Common myeloid progenitor, CD34-positive (primary cell): ENCODE results near the gene STAC.

Experiments used
- CTCF ChIA-PET: fragments of 350-600 bp; sonication (Branson Sonifier 250); formaldehyde crosslinking; loops from one replicate; lab custom pipeline; 2021; ENCODE audit warnings: antibody characterized with exemption; lab: Charles Lee
- POLR2A ChIA-PET: fragments of 350-600 bp; sonication (Branson Sonifier 250); formaldehyde crosslinking; loops from one replicate; lab custom pipeline; 2021; ENCODE audit warnings: antibody characterized with exemption; lab: Charles Lee
- DNase-seq, 3 donors: peaks; one replicate each; pipeline versions ENCODE4 v3.0.0 to v3.0.0-alpha.2; 2013
- H3K27ac ChIP-seq, 2 experiments: 1 replicate in 1 of 2; 2 replicates in 1 of 2; pipeline ENCODE4 v1.7.0; 2013; ENCODE audit warnings: inconsistent platforms in 2 of 2, low read length in 2 of 2, mild to moderate bottlenecking in 2 of 2, low read depth in 1 of 2, moderate library complexity in 1 of 2; ENCODE audit not compliant: severe bottlenecking in 2 of 2, insufficient read depth in 1 of 2, poor library complexity in 1 of 2
- H3K27me3 ChIP-seq, 5 experiments: replicated peaks in 2 of 5; 1 replicate in 3 of 5; 2 replicates in 2 of 5; pipeline versions ENCODE4 v1.6.1 to v1.7.0; 2013; ENCODE audit warnings: low read length in 4 of 5, mild to moderate bottlenecking in 2 of 5, moderate library complexity in 2 of 5, inconsistent platforms in 1 of 5; ENCODE audit not compliant: insufficient read depth in 5 of 5, control insufficient read depth in 4 of 5
- H3K36me3 ChIP-seq, 4 experiments: 1 replicate in 2 of 4; 2 replicates in 2 of 4; pipeline versions ENCODE4 v1.6.1 to v1.7.0; 2013; ENCODE audit warnings: low read length in 3 of 4, control low read depth in 1 of 4, mild to moderate bottlenecking in 1 of 4; ENCODE audit not compliant: control insufficient read depth in 4 of 4, insufficient read depth in 4 of 4
- H3K4me1 ChIP-seq, 4 experiments: 1 replicate in 3 of 4; 2 replicates in 1 of 4; pipeline versions ENCODE4 v1.6.1 to v1.7.1; 2013; ENCODE audit warnings: low read length in 3 of 4, mild to moderate bottlenecking in 3 of 4, control low read depth in 1 of 4, inconsistent platforms in 1 of 4, moderate library complexity in 1 of 4; ENCODE audit not compliant: control insufficient read depth in 4 of 4, insufficient read depth in 4 of 4; ENCODE audit errors: control extremely low read depth in 1 of 4
- H3K4me3 ChIP-seq, 7 experiments: 1 replicate in 4 of 7; 2 replicates in 3 of 7; pipeline versions ENCODE4 v1.5.1 to v1.7.0; 2013; ENCODE audit warnings: mild to moderate bottlenecking in 7 of 7, low read length in 6 of 7, moderate library complexity in 6 of 7, inconsistent platforms in 2 of 7, low read depth in 2 of 7, control low read depth in 1 of 7; ENCODE audit not compliant: insufficient read depth in 4 of 7, control insufficient read depth in 1 of 7; ENCODE audit errors: extremely low read depth in 1 of 7
- H3K9me3 ChIP-seq, 5 experiments: 1 replicate in 4 of 5; 2 replicates in 1 of 5; pipeline versions ENCODE4 v1.6.1 to v1.7.1; 2013; ENCODE audit warnings: low read length in 4 of 5, mild to moderate bottlenecking in 2 of 5, inconsistent platforms in 1 of 5, low read depth in 1 of 5, moderate library complexity in 1 of 5; ENCODE audit not compliant: control insufficient read depth in 4 of 5, insufficient read depth in 2 of 5; ENCODE audit errors: control extremely low read depth in 1 of 5
- WGBS: methylation state at CpG from one replicate; pipeline ENCODE4 v1.1.5; 2013; ENCODE audit not compliant: insufficient coverage; 5-methylcytosine and 5-hydroxymethylcytosine counted together

Gene STAC

DNA sequence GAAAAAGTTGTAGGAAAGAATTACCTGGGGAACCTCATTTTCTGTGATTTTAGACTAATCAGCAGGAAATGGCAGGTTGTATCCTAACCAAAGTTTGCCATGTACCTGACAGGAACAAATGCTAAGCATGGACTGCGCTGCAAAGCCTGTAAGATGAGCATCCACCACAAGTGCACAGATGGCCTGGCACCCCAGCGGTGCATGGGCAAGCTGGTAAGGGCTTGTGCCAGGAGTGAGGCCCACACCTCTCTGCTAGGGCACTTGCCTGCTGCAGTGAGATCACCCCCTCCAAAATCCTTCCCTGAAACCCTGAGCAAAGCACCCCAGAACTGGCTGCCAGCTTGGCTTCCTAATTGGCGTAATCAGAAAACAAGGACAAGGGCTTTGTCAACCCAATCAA is 102.6 kb downstream of the STAC start:
- Histone ChIP-seq H3K36me3 (peaks cover 0 to 10% (median 2%) of the 10 kb centered on the region in 4 experiments), H3K4me1 (peaks cover 0 to 6% (median 0%) of the 10 kb centered on the region in 4 experiments), H3K27me3 (no peaks in the 10 kb centered on the region), H3K9me3 (peaks cover 0 to 9% (median 0%) of the 10 kb centered on the region in 5 experiments), H3K27ac (no peak overlapping the region), H3K4me3 (no peak overlapping the region)
- ChIA-PET POLR2A (no interaction called here), CTCF (interaction anchor here (0.9 kb wide), 1 partner anchor 9 kb away, joined by 3 read pairs; no protein-coding TSS in a partner anchor)
- WGBS = 77% methylated on average over 3 of the region's 3 CpGs
- no peak for DNase-seq

DNA sequence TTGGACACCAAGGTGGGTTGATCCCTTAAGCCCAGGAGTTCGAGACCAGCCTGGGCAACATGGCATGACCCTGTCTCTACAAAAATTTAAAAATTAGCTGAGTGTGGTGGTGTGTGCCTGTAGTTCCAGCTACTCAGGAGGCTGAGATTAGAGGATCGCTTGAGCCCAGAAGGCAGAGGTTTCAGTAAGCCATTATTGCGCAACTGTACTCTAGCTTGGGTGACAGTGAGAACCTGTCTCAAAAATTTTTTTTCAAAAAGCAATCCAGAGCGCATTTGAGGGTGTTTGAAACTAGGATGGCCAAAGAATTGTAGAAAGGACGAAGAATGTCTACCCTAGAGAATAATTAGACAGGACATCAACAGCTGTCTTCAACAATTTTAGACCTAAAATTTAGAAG is 103.4 kb downstream of the STAC start:
- Histone ChIP-seq H3K4me3 (no peak overlapping the region), H3K4me1 (peaks cover 0 to 6% (median 0%) of the 10 kb centered on the region in 4 experiments), H3K9me3 (peaks cover 0 to 8% (median 0%) of the 10 kb centered on the region in 5 experiments), H3K36me3 (peaks cover 0 to 12% (median 2%) of the 10 kb centered on the region in 4 experiments), H3K27me3 (no peaks in the 10 kb centered on the region), H3K27ac (no peak overlapping the region)
- DNase-seq = no peak
- ChIA-PET POLR2A (no interaction called here), CTCF (interaction anchor here (1.3 kb wide), 1 partner anchor 9 kb away, joined by 3 read pairs; no protein-coding TSS in a partner anchor)
- 98% methylated on average over 4 of the region's 5 CpGs for WGBS

DNA sequence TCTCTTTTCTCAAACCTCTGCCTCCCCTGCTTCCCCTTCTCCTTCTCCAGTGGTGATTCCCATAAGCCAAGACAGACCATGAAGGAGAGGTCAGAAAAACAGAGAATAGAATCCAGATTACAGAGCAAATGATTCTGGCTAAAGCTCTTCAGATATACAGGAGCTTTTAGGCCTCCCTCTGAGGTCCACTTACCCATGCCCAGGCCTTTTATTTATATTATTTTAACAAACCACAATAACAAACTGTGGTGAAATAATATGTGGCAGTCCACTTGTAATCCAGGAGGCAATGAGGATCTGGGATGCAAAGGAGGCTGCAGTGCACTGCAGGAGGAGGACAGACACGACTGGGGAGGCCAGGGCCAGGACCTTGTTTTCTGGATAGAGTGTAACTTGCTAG is 104.1 kb downstream of the STAC start:
- POLR2A ChIA-PET = no interaction called here

DNA sequence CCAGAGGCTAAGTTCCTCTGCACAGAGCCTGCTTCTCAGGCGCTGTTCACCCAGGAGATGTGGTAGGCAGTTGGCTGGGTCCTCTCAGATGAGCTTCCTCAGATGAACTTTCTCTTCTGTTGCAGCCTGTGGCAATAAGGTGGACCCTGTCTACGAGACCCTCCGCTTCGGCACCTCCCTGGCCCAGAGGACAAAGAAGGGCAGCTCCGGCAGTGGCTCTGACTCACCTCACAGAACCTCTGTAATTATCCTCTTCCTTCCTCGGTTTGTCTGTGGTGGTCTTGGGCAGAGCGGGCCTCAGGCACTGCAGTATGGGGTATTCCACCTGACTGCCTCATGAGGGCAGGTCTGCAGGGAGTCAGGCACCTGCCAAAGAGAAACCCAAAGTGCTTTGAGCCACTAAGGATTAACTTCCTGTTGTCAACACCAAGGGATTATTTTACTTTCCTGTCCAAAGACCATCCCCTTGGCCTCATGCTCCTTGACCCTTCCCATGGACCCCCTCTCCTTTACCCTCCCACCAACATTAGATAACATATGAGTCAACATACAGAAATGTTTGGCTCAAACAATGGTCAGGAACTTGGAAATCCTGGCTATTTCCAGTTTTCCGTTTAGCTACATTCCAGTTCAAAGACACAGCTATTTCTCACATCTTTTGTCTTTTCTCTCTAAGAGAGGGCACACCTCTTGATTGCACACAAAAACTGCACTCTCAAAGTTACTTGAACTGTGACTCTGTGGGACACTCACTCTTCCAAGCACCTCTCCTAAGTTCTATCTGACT is 105.9 kb downstream of the STAC start:
- no peak for DNase-seq
- peaks cover 0 to 6% (median 0%) of the 10 kb centered on the region in 4 experiments for H3K4me1 ChIP-seq
- no peaks in the 10 kb centered on the region for H3K9me3 ChIP-seq
- H3K4me3 ChIP-seq = no peak overlapping the region
- ChIA-PET CTCF (no interaction called here), POLR2A (no interaction called here)
- H3K27me3 ChIP-seq = no peaks in the 10 kb centered on the region
- peaks cover 0 to 18% (median 2%) of the 10 kb centered on the region in 4 experiments for H3K36me3 ChIP-seq
- WGBS = 99% methylated on average over 8 of the region's 8 CpGs
- H3K27ac ChIP-seq = no peak overlapping the region

More for the DNA sequence above, 104.1 kb downstream of the STAC start:
- DNase-seq = no peak
- Histone ChIP-seq H3K27ac (no peak overlapping the region), H3K27me3 (no peaks in the 10 kb centered on the region), H3K4me1 (peaks cover 0 to 6% (median 0%) of the 10 kb centered on the region in 4 experiments), H3K4me3 (no peak overlapping the region), H3K36me3 (peaks cover 0 to 18% (median 2%) of the 10 kb centered on the region in 4 experiments), H3K9me3 (peaks cover 0 to 1% (median 0%) of the 10 kb centered on the region in 5 experiments)
- 86% methylated on average over 1 of the region's 1 CpG for WGBS
- CTCF ChIA-PET = interaction anchor here (1.3 kb wide), 1 partner anchor 8 kb away, joined by 3 read pairs; no protein-coding TSS in a partner anchor

DNA sequence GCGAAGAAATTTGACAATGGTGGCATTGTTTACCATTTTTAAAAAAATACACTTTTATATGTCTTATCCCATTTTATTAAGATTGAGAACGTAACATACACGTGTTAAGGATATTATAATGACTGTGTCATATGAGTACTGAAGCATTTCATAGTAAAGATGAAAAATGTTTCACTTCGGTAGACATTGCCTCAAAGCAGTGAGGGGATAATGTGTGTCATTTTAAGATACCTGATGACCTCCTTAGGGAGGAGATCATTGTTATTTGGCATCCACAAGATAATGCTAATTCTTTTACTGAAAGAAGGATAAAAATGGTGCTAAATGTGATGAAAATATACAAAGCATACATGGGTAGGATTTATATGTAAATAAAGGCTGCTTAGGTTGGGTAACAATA is 107.3 kb downstream of the STAC start:
- Histone ChIP-seq H3K9me3 (no peaks in the 10 kb centered on the region), H3K4me3 (no peak overlapping the region), H3K27ac (no peak overlapping the region), H3K27me3 (no peaks in the 10 kb centered on the region), H3K4me1 (no peaks in the 10 kb centered on the region), H3K36me3 (peaks cover 0 to 18% (median 2%) of the 10 kb centered on the region in 4 experiments)
- WGBS = 100% methylated on average over 3 of the region's 4 CpGs
- ChIA-PET CTCF (no interaction called here), POLR2A (no interaction called here)
- DNase-seq = no peak

DNA sequence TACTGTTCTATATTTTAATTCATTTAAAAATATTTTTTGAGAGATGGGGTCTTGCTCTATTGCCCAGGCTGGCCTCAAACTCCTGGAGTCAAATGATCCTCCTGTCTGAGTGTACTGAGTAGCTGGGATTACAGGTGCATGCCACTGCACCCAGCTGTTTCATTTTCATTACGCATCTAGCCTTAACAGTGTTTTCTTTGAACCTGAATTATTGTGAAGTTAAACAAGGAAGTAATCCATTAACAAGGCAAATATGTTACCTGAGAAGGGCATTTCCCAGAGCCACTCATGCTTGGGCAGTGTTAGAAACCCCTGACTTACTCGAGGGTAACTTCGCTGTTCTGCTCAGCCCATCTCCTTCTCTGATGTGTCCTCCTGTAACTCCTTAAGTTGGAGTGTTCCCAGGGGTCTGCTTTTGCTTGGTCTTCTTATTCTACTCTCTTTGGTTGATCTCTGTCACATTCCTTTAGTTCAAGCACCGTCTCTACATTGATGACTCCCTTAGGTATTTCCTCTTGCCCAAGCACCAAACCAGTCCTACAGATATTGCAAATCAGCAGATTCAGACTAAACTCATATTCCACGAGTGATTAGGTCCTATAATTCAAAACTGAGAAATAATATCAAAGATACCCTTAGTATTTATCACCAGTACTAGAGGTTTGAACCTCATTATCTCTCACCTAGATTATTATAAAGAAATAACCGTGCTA is 107.9 kb downstream of the STAC start:
- WGBS = 97% methylated on average over 5 of the region's 6 CpGs
- no peaks in the 10 kb centered on the region for H3K9me3 ChIP-seq
- ChIA-PET POLR2A (no interaction called here), CTCF (no interaction called here)
- DNase-seq = no peak
- H3K4me1 ChIP-seq = no peaks in the 10 kb centered on the region
- no peaks in the 10 kb centered on the region for H3K27me3 ChIP-seq
- H3K4me3 ChIP-seq = no peak overlapping the region
- H3K36me3 ChIP-seq = peaks cover 0 to 24% (median 5%) of the 10 kb centered on the region in 4 experiments
- no peak overlapping the region for H3K27ac ChIP-seq
